ENCODE measurements around the gene KSR2. TPM values are rescaled to one million over a fixed set of nuclear protein-coding genes. Genes with fewer than 3 reads are reported as not detected.

Gene KSR2
- total RNA-seq, 1 donor from 2014 or later, result 0.30 TPM

DNA sequence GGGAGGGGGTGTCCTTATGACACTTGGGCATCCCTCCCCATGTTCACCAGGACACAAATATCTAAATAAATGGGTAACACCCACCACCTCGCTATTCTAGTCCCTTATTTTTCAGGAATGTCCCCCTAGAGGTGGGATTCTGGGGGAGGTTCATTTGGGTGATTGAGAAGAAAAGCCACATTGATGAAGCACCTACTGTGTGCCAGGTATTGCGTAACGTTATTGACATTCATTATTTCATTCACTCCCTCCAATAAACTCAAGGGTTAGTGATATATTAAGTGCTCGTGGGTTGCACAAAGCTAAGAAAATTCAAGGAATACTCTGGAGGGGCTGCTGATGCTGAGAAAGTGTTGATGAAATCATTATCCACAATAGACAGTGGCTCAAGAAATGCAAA is 514.8 kb downstream of the KSR2 start:
- Mint-ChIP-seq H3K27me3 (ENCODE audit: insufficient read depth, low read depth) (peaks cover 31% of the 10 kb centered on the region), H3K27ac (no peak overlapping the region), H3K4me1 (peaks cover 26% of the 10 kb centered on the region)

DNA sequence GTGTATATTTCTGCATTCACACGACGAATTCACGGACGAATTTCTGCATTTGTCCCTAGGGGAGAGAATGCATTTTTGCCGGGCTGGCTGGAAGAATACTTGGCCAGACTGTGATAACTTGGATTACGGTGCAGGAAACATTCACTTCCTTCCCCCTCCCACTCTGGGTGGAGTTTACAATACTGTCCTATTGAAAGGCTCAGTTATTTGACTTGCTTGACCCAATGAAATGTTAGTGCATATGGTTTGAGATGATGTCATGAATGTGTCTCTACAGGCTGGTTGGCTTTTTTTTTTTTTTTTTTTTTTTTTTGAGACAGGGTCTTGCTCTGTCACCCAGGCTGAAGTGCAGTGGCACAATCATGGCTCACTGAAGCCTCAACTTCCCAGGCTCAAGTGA is 516.7 kb downstream of the KSR2 start:
- H3K27me3 ChIP-seq, result no peaks in the 10 kb centered on the region
- H3K9me3 Mint-ChIP-seq, result peaks cover 8% of the 10 kb centered on the region

More for the DNA sequence above, 514.8 kb downstream of the KSR2 start:
- no peak overlapping the region for H3K4me3 Mint-ChIP-seq
- H3K27ac ChIP-seq, result no peak overlapping the region
- no peaks in the 10 kb centered on the region for H3K27me3 ChIP-seq
- H3K9me3 Mint-ChIP-seq, result peaks cover 5% of the 10 kb centered on the region
- H3K79me2 ChIP-seq (ENCODE audit: low read depth), result no peaks in the 10 kb centered on the region
- TF ChIP-seq EZH2phosphoT487 (IDR thresholded peaks at IDR 0.05), result no peak
- TF ChIP-seq, protein P1, sequence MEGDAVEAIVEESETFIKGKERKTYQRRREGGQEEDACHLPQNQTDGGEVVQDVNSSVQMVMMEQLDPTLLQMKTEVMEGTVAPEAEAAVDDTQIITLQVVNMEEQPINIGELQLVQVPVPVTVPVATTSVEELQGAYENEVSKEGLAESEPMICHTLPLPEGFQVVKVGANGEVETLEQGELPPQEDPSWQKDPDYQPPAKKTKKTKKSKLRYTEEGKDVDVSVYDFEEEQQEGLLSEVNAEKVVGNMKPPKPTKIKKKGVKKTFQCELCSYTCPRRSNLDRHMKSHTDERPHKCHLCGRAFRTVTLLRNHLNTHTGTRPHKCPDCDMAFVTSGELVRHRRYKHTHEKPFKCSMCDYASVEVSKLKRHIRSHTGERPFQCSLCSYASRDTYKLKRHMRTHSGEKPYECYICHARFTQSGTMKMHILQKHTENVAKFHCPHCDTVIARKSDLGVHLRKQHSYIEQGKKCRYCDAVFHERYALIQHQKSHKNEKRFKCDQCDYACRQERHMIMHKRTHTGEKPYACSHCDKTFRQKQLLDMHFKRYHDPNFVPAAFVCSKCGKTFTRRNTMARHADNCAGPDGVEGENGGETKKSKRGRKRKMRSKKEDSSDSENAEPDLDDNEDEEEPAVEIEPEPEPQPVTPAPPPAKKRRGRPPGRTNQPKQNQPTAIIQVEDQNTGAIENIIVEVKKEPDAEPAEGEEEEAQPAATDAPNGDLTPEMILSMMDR (IDR thresholded peaks at IDR 0.05), result no peak
- TF ChIP-seq EZH2 (IDR thresholded peaks at IDR 0.05), result no peak
- H4K20me1 ChIP-seq (ENCODE audit: low read depth), result no peaks in the 10 kb centered on the region
- H3K36me3 Mint-ChIP-seq, result peaks cover 3% of the 10 kb centered on the region
- no peak overlapping the region for H3K4me3 ChIP-seq
- no peak overlapping the region for H3K4me2 ChIP-seq
- H3K4me1 ChIP-seq, result no peaks in the 10 kb centered on the region
- no peak overlapping the region for H2AFZ ChIP-seq (replicated peaks)
- no peak for DNase-seq (ENCODE audit: low spot score)
- H3F3A ChIP-seq (ENCODE audit: low read depth), result no peaks in the 10 kb centered on the region
- H3K36me3 ChIP-seq, result no peaks in the 10 kb centered on the region
- H3K9ac ChIP-seq, result no peak overlapping the region
- no peaks in the 10 kb centered on the region for H3K9me3 ChIP-seq (ENCODE audit: low read depth)

DNA sequence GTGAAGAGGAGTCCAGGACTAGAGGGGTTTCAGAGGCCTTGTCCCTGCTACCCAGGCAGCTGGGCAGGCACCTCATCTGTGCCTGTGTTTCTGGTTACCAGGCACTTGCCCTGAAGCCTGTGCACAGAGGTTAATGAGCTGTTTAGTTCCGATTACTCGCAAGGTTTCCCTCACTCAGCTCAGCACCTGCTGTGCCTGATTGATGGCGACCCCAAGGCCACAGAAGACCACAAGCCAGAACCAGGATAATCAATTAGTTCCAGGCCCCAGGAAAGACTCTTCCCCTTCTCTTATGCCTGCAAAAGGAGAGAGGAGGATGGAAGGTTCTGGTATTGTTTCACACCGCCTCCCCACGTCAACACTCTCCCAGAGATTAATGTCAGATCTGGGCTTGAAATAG is 518.6 kb downstream of the KSR2 start:
- no peaks in the 10 kb centered on the region for H3F3A ChIP-seq (ENCODE audit: low read depth)
- H2AFZ ChIP-seq (replicated peaks), result no peak overlapping the region
- no peaks in the 10 kb centered on the region for H3K36me3 ChIP-seq
- no peak overlapping the region for H3K4me2 ChIP-seq
- no peak overlapping the region for H3K9ac ChIP-seq
- H3K79me2 ChIP-seq (ENCODE audit: low read depth), result no peaks in the 10 kb centered on the region
- DNase-seq (ENCODE audit: low spot score), result peak; percentile 37
- no peaks in the 10 kb centered on the region for H4K20me1 ChIP-seq (ENCODE audit: low read depth)
- no peak overlapping the region for H3K27ac Mint-ChIP-seq
- H3K36me3 Mint-ChIP-seq, result peaks cover 3% of the 10 kb centered on the region
- no peaks in the 10 kb centered on the region for H3K9me3 ChIP-seq (ENCODE audit: low read depth)
- H3K4me1 Mint-ChIP-seq, result peaks cover 26% of the 10 kb centered on the region
- no peak overlapping the region for H3K4me3 ChIP-seq
- peak overlapping the region; percentile 11 for H3K4me3 Mint-ChIP-seq
- H3K27me3 ChIP-seq, result no peaks in the 10 kb centered on the region
- no peaks in the 10 kb centered on the region for H3K4me1 ChIP-seq
- H3K27me3 Mint-ChIP-seq (ENCODE audit: insufficient read depth, low read depth), result peaks cover 41% of the 10 kb centered on the region
- H3K27ac ChIP-seq, result no peak overlapping the region
- TF ChIP-seq EZH2phosphoT487 (IDR thresholded peaks at IDR 0.05) (no peak), EZH2 (IDR thresholded peaks at IDR 0.05) (no peak)
- TF ChIP-seq, protein P1 (IDR thresholded peaks at IDR 0.05), result no peak
- H3K9me3 Mint-ChIP-seq, result peaks cover 11% of the 10 kb centered on the region

More for the DNA sequence above, 516.7 kb downstream of the KSR2 start:
- no peak for DNase-seq (ENCODE audit: low spot score)
- no peaks in the 10 kb centered on the region for H4K20me1 ChIP-seq (ENCODE audit: low read depth)
- no peak overlapping the region for H3K27ac ChIP-seq
- H3K27ac Mint-ChIP-seq, result no peak overlapping the region
- no peaks in the 10 kb centered on the region for H3K9me3 ChIP-seq (ENCODE audit: low read depth)
- no peaks in the 10 kb centered on the region for H3K36me3 ChIP-seq
- H2AFZ ChIP-seq (replicated peaks), result no peak overlapping the region
- no peaks in the 10 kb centered on the region for H3K4me1 ChIP-seq
- H3K9ac ChIP-seq, result no peak overlapping the region
- H3K79me2 ChIP-seq (ENCODE audit: low read depth), result no peaks in the 10 kb centered on the region
- H3K4me3 Mint-ChIP-seq, result peak overlapping the region; percentile 15
- H3K4me2 ChIP-seq, result no peak overlapping the region
- H3K4me3 ChIP-seq, result no peak overlapping the region
- no peak for TF ChIP-seq EZH2phosphoT487 (IDR thresholded peaks at IDR 0.05)
- TF ChIP-seq, protein P1 (IDR thresholded peaks at IDR 0.05), result no peak
- TF ChIP-seq EZH2 (IDR thresholded peaks at IDR 0.05), result no peak
- H3F3A ChIP-seq (ENCODE audit: low read depth), result no peaks in the 10 kb centered on the region
- peaks cover 3% of the 10 kb centered on the region for H3K36me3 Mint-ChIP-seq
- H3K27me3 Mint-ChIP-seq (ENCODE audit: insufficient read depth, low read depth), result peaks cover 42% of the 10 kb centered on the region
- peaks cover 26% of the 10 kb centered on the region for H3K4me1 Mint-ChIP-seq
